ENCODE measurements around the gene ZNF276.

GRCh38 chr16:89779909-89780305 lies 58.6 kb downstream of the ZNF276 start:
- TF ChIP-seq POLR2A (IDR thresholded peaks at IDR 0.05) (no peak), CTCF (IDR thresholded peaks at IDR 0.05) (no peak)
